WTC11 (cell line): ENCODE data around the gene KARS1. TPM values are rescaled to one million over a fixed set of nuclear protein-coding genes. Genes with fewer than 3 reads are reported as not detected.

Experiments used
- total RNA-seq: library from RNA; stranded (reverse); gene quantifications from 3 replicates; pipeline ENCODE4 v1.2.3, GENCODE V29; 2021

The KARS1 gene
- total RNA-seq, 1 experiment from 2014 or later = 199 TPM

Other genes starting within 250 kb of the KARS1 start
- gene CFDP1, start 214.2 kb downstream of the KARS1 start, total RNA-seq = 79.2 to 102 TPM (median 98.0 TPM) in 3 replicates
- 45.6 to 53.4 TPM (median 52.0 TPM) in 3 replicates for gene TMEM170A, start 183.0 kb downstream of the KARS1 start, total RNA-seq
- gene CHST6, start 152.2 kb downstream of the KARS1 start, total RNA-seq = 20.2 to 23.2 TPM (median 23.1 TPM) in 3 replicates
- gene CHST5, start 111.6 kb downstream of the KARS1 start, total RNA-seq = 0.71 to 0.89 TPM in 2 of 3 replicates, not detected in the other
- gene TMEM231, start 91.4 kb downstream of the KARS1 start, total RNA-seq = 9.2 to 12.0 TPM (median 10.7 TPM) in 3 replicates
- gene GABARAPL2, start 81.3 kb downstream of the KARS1 start, total RNA-seq = 60.8 to 63.7 TPM (median 62.7 TPM) in 3 replicates
- 45.3 to 48.1 TPM (median 46.0 TPM) in 3 replicates for gene ADAT1, start 24.4 kb downstream of the KARS1 start, total RNA-seq
- gene TERF2IP, start 108 bp upstream of the KARS1 start, total RNA-seq = 14.7 to 15.2 TPM (median 14.7 TPM) in 3 replicates
- gene CPHXL2, start 29.3 kb upstream of the KARS1 start, total RNA-seq = not detected in 3 replicates
- not detected in 3 replicates for gene DUXB, start 53.8 kb upstream of the KARS1 start, total RNA-seq
- gene CPHXL, start 78.8 kb upstream of the KARS1 start, total RNA-seq = not detected in 3 replicates